ENCODE results near the gene SLC16A1. TPM values are rescaled to one million over a fixed set of nuclear protein-coding genes. Genes with fewer than 3 reads are reported as not detected.

SLC16A1 gene
- total RNA-seq, 4 donors from 2014 or later = 13.1 to 20.7 (median 15.7) TPM

DNA sequence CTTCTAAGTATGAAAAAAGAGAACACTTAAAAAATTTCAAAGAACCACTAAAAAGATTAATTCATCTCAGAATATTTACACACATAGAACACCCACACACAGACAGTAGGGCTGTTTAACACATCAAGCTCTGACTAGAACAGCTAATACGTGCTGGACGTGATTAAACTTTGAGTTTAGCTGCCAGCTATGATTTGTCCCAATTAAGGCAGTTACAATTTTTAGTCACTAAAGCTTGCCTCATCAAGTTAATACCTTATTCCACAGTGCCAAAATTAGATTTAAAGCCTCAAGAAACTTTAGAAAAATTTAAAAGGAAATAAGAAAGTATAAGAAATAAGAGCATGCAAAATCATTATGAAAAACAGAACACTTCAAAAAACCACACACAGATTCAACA is 18.9 kb downstream of the SLC16A1 start:
- peaks cover 0 to 30% (median 0%) of the 10 kb centered on the region in 4 donors for H3K4me1 ChIP-seq
- H3K27ac ChIP-seq = peak overlapping the region in 1 of 4 donors; percentile 26
- TF ChIP-seq EP300 (IDR thresholded peaks at IDR 0.05) (no peak), POLR2A (IDR thresholded peaks at IDR 0.05) (no peak)
- TF ChIP-seq, protein P1, sequence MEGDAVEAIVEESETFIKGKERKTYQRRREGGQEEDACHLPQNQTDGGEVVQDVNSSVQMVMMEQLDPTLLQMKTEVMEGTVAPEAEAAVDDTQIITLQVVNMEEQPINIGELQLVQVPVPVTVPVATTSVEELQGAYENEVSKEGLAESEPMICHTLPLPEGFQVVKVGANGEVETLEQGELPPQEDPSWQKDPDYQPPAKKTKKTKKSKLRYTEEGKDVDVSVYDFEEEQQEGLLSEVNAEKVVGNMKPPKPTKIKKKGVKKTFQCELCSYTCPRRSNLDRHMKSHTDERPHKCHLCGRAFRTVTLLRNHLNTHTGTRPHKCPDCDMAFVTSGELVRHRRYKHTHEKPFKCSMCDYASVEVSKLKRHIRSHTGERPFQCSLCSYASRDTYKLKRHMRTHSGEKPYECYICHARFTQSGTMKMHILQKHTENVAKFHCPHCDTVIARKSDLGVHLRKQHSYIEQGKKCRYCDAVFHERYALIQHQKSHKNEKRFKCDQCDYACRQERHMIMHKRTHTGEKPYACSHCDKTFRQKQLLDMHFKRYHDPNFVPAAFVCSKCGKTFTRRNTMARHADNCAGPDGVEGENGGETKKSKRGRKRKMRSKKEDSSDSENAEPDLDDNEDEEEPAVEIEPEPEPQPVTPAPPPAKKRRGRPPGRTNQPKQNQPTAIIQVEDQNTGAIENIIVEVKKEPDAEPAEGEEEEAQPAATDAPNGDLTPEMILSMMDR (IDR thresholded peaks at IDR 0.05) = no peak
- H3K9me3 ChIP-seq = no peaks in the 10 kb centered on the region
- no peaks in the 10 kb centered on the region for H3K27me3 ChIP-seq
- 33 to 35% methylated on average over 2 of the region's 2 CpGs for WGBS, 2 donors
- H3K36me3 ChIP-seq = no peaks in the 10 kb centered on the region
- no peak overlapping the region for H3K4me3 ChIP-seq
- DNase-seq (ENCODE audit: low spot score in 2 of 2) = no peak

DNA sequence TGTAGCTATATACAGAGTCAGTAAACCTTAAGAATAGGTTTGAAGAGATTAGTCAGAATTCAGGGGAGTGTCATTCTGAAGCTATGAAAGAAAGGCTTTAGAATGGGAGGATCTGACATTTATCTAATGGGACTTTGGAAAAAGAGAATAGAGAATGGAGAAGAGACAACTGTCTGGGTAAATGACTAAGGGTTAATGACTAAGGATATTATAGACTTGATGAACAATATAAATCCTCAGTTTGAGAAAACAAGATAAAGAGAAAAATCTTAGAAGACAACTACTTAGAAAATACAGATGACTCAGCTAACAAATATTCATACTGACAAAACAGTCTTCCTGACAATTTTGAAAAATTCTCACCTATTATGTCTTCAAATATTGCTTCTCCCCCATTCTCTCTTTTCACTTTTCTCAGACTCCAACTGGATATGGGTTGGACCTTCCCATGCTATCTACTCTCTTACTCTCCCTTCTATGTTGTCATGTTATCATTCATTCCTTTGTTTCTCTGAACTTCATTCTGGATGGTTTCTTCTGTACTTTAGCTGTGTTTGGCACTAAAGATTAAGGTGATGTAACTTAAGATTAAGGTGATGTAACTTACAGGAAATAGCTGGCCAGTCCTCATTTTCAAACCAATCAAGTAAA is 20.4 kb downstream of the SLC16A1 start:
- Histone ChIP-seq H3K9me3 (no peaks in the 10 kb centered on the region), H3K27ac (no peak overlapping the region), H3K4me3 (no peak overlapping the region), H3K36me3 (no peaks in the 10 kb centered on the region), H3K4me1 (peaks cover 0 to 30% (median 0%) of the 10 kb centered on the region in 4 donors), H3K27me3 (no peaks in the 10 kb centered on the region)
- no peak for DNase-seq (ENCODE audit: low spot score in 2 of 2)
- TF ChIP-seq EP300 (IDR thresholded peaks at IDR 0.05) (no peak), POLR2A (IDR thresholded peaks at IDR 0.05) (no peak)
- TF ChIP-seq, protein P1 (IDR thresholded peaks at IDR 0.05) = no peak

DNA sequence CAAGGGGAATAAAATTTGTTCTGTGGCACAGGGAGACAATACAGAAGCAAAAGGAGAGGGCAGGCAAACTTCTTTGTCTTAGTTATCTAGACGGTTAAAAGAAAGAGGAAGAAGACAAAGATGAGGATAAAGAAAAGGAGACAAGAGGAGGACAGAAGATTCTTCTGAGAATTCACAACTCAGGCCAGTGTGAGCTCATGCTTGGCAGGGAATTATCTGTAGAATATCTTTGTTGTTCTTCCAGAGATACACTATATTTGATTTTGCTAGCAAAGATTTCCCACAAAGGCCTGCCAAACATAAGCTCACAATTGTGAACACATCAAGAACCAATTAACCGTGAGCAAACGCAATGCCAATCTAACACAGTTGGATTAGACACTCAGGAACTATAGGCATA is 21.4 kb downstream of the SLC16A1 start:
- peaks cover 0 to 30% (median 0%) of the 10 kb centered on the region in 4 donors for H3K4me1 ChIP-seq
- no peak overlapping the region for H3K4me3 ChIP-seq

DNA sequence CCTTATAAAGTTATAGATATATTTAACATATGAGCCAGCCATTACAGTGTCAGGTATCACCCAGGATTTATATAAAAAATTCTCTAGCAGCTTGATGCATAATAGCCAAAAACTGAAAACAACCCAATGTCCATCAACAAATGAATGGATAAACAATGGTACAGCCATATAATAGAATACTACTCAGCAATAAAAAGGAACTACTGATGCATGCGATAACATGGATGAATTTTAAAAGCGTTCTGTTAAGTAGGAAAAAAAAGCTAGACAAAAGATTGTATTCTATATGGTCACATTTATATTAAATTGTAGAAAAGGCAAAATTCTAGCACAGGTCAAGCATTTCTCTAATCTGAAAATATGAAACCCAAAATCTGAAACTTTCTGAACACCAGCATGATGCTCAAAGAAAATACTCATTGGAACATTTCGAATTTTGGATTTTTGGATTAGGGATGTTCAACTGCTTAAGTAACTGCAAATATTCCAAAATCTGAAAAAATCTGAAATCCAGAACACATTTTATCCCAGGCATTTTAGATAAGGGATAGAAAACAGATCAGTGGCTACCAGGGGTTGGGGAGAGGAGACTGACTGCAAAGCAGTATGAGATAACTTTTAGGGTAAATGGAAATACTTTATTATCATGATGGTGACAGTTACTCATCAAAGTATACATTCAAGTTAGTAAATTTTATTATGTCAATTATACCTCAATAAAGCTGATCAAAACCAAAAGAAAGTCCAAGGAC is 22.0 kb downstream of the SLC16A1 start:
- Histone ChIP-seq H3K27me3 (no peaks in the 10 kb centered on the region), H3K9me3 (no peaks in the 10 kb centered on the region), H3K4me1 (peaks cover 0 to 30% (median 0%) of the 10 kb centered on the region in 4 donors), H3K4me3 (no peak overlapping the region), H3K27ac (no peak overlapping the region), H3K36me3 (no peaks in the 10 kb centered on the region)
- TF ChIP-seq, protein P1 (IDR thresholded peaks at IDR 0.05) = no peak
- TF ChIP-seq POLR2A (IDR thresholded peaks at IDR 0.05) (no peak), EP300 (IDR thresholded peaks at IDR 0.05) (no peak)
- WGBS, 2 donors = 95 to 97% methylated on average over 3 of the region's 3 CpGs
- DNase-seq (ENCODE audit: low spot score in 2 of 2) = no peak

More for the DNA sequence above, 21.4 kb downstream of the SLC16A1 start:
- no peak for DNase-seq (ENCODE audit: low spot score in 2 of 2)
- H3K27me3 ChIP-seq = no peaks in the 10 kb centered on the region
- H3K9me3 ChIP-seq = no peaks in the 10 kb centered on the region
- 63 to 71% methylated on average over 3 of the region's 3 CpGs for WGBS, 2 donors
- H3K27ac ChIP-seq = no peak overlapping the region
- H3K36me3 ChIP-seq = no peaks in the 10 kb centered on the region
- TF ChIP-seq POLR2A (IDR thresholded peaks at IDR 0.05) (no peak), EP300 (IDR thresholded peaks at IDR 0.05) (no peak)
- TF ChIP-seq, protein P1 (IDR thresholded peaks at IDR 0.05) = no peak

DNA sequence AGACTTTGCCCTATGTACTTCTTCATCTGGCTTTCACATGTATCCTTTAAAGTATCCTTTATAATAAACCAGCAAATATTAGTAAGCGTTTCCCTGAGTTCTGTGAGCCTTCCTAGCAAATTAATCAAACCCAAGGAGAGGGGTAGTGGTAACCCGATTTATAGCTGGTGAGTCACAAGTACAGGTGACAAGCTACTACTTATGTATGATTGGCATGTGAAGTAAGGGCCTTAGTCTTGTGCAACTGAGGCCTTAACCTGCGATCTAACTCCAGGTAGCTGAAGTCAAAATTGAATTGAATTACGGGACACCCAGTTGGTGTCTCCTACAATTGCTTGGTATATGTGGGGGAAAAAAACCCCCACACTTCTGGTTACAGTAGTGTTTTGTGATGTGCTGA is 26.0 kb downstream of the SLC16A1 start:
- 91 to 99% methylated on average over 4 of the region's 4 CpGs for WGBS, 2 donors
- Histone ChIP-seq H3K36me3 (peaks cover 0 to 8% (median 0%) of the 10 kb centered on the region in 3 donors), H3K27ac (no peak overlapping the region), H3K27me3 (no peaks in the 10 kb centered on the region), H3K4me1 (no peaks in the 10 kb centered on the region), H3K4me3 (no peak overlapping the region), H3K9me3 (no peaks in the 10 kb centered on the region)
- DNase-seq (ENCODE audit: low spot score in 2 of 2) = no peak
- TF ChIP-seq, protein P1 (IDR thresholded peaks at IDR 0.05) = no peak
- no peak for TF ChIP-seq POLR2A (IDR thresholded peaks at IDR 0.05)
- no peak for TF ChIP-seq EP300 (IDR thresholded peaks at IDR 0.05)

All from tibial nerve (tissue), 4 donors.